ENCODE data around the gene B3GNT7. TPM values are rescaled to one million over a fixed set of nuclear protein-coding genes. Genes with fewer than 3 reads are reported as not detected.
A peak's percentile ranks its signal among the peaks of the same experiment; 100 is the strongest.
"Not testable (repeated sequence)": the region's sequence is repeated elsewhere in the genome, so short reads cannot be mapped to it uniquely, and the experiment has no call there.

The B3GNT7 gene
- total RNA-seq (2014; rRNA removed), result not detected in 2 replicates
- 0.01 TPM for polyA plus RNA-seq (2012)

GRCh38 chr2:231395188-231396057, at the start of gene B3GNT7:
Gene B3GNT7, plus strand, starts transcription at chr2:231395710. Its CDS starts 94 bp downstream, at chr2:231395804.
- DNase-seq (ENCODE audit: low read depth), result no peak

GRCh38 chr2:231347081-231347480, 48.4 kb upstream of the B3GNT7 start:
- DNase-seq (ENCODE audit: low read depth), result no peak

GRCh38 chr2:231347638-231348037, 47.9 kb upstream of the B3GNT7 start:
- no peak for DNase-seq (ENCODE audit: low read depth)

- DNase-seq (ENCODE audit: low read depth), result peak; percentile 41
These were observed 47.3 kb upstream of the B3GNT7 start for GRCh38 chr2:231348173-231348572.

- no peak for DNase-seq (ENCODE audit: low read depth)
These were observed 46.7 kb upstream of the B3GNT7 start for GRCh38 chr2:231348704-231349373.

- DNase-seq (ENCODE audit: low read depth), result not testable (repeated sequence)
These were observed 46.2 kb upstream of the B3GNT7 start for GRCh38 chr2:231349374-231349735.

- DNase-seq (ENCODE audit: low read depth), result no peak
These were observed 43.9 kb upstream of the B3GNT7 start for GRCh38 chr2:231351648-231352047.

- DNase-seq (ENCODE audit: low read depth), result no peak
These were observed 42.0 kb upstream of the B3GNT7 start for GRCh38 chr2:231353469-231353868.

- DNase-seq (ENCODE audit: low read depth), result no peak
These were observed 39.7 kb upstream of the B3GNT7 start for GRCh38 chr2:231355508-231356465.

- DNase-seq (ENCODE audit: low read depth), result no peak
These were observed 39.1 kb upstream of the B3GNT7 start for GRCh38 chr2:231356466-231356844.

- no peak for DNase-seq (ENCODE audit: low read depth)
These were observed 38.5 kb upstream of the B3GNT7 start for GRCh38 chr2:231357048-231357447.

GRCh38 chr2:231357931-231358330, 37.6 kb upstream of the B3GNT7 start:
- DNase-seq (ENCODE audit: low read depth), result no peak

- DNase-seq (ENCODE audit: low read depth), result no peak
These were observed 36.1 kb upstream of the B3GNT7 start for GRCh38 chr2:231359441-231359840.

- no peak for DNase-seq (ENCODE audit: low read depth)
These were observed 35.6 kb upstream of the B3GNT7 start for GRCh38 chr2:231359948-231360347.

- no peak for DNase-seq (ENCODE audit: low read depth)
These were observed 35.1 kb upstream of the B3GNT7 start for GRCh38 chr2:231360401-231360800.

GRCh38 chr2:231360881-231361371, 34.6 kb upstream of the B3GNT7 start:
- no peak for DNase-seq (ENCODE audit: low read depth)

GRCh38 chr2:231361701-231362554, 33.6 kb upstream of the B3GNT7 start:
- no peak for DNase-seq (ENCODE audit: low read depth)

GRCh38 chr2:231362555-231363184, 32.8 kb upstream of the B3GNT7 start:
- no peak for DNase-seq (ENCODE audit: low read depth)

GRCh38 chr2:231364061-231364460, 31.4 kb upstream of the B3GNT7 start:
- DNase-seq (ENCODE audit: low read depth), result no peak
